ENCODE data around the gene DPF3. TPM values are rescaled to one million over a fixed set of nuclear protein-coding genes. Genes with fewer than 3 reads are reported as not detected.

Gene DPF3
- total and polyA plus RNA-seq, 5 donors from 2014 or later, result 0.11 to 2.0 (median 0.49) TPM; not detected in 1

DNA sequence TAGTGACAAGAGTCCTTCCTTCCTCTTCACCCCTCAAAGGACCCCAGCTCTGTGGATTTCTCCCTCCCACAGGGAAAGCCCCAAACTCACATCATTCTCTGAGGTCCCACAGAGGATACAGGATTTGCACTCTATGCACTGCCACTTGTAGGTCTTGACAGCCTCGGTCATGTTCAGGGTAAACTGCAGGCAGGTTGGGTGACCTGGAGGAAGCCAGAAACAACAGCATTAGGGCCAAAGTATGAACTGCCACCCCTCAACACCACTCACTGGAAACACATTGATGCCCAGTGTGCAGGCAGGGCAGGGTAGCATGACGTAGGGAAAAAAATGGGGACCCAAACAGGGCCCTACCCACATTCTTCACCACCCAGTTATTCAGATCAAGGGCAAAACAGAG lies 264.4 kb downstream of the DPF3 start:
- DNase-seq, result no peak
- H3K27me3 Mint-ChIP-seq, result peaks cover 9% of the 10 kb centered on the region
- H3K9me3 ChIP-seq (ENCODE audit: control insufficient read depth in 2 of 2, low read length in 2 of 2), result peaks cover 0 to 3% of the 10 kb centered on the region in 2 experiments
- no peak overlapping the region for H3K27ac ChIP-seq (ENCODE audit: insufficient read depth, low read length, poor library complexity, severe bottlenecking)
- peaks cover 0 to 13% (median 1%) of the 10 kb centered on the region in 7 donors for H3K9me3 Mint-ChIP-seq
- no peak overlapping the region for H3K4me3 ChIP-seq (ENCODE audit: low read depth, low read length)
- ATAC-seq (ENCODE audit: low read depth in 2 of 2), result no peak
- no peak overlapping the region for H3K27ac Mint-ChIP-seq
- H3K4me1 Mint-ChIP-seq, result peaks cover 0 to 4% (median 0%) of the 10 kb centered on the region in 4 donors
- H3K36me3 ChIP-seq (ENCODE audit: control insufficient read depth, insufficient read depth, low read length), result no peaks in the 10 kb centered on the region
- H3K36me3 Mint-ChIP-seq, result no peaks in the 10 kb centered on the region
- H3K4me3 Mint-ChIP-seq, result no peak overlapping the region
- no peaks in the 10 kb centered on the region for H3K4me1 ChIP-seq (ENCODE audit: control insufficient read depth, insufficient read depth, low read length, poor library complexity, severe bottlenecking)
- peaks cover 18% of the 10 kb centered on the region for H3K27me3 ChIP-seq (ENCODE audit: control insufficient read depth, insufficient read depth, low read length)

- no peak overlapping the region for H3K4me3 ChIP-seq (ENCODE audit: low read depth, low read length)
- no peaks in the 10 kb centered on the region for H3K36me3 ChIP-seq (ENCODE audit: control insufficient read depth, insufficient read depth, low read length)
- Mint-ChIP-seq H3K4me3 (no peak overlapping the region), H3K27me3 (peaks cover 10% of the 10 kb centered on the region), H3K4me1 (peaks cover 0 to under 1% (median 0%) of the 10 kb centered on the region in 4 donors), H3K27ac (no peak overlapping the region), H3K36me3 (no peaks in the 10 kb centered on the region), H3K9me3 (peaks cover 0 to 13% (median 1%) of the 10 kb centered on the region in 7 donors)
- no peak overlapping the region for H3K27ac ChIP-seq (ENCODE audit: insufficient read depth, low read length, poor library complexity, severe bottlenecking)
- H3K4me1 ChIP-seq (ENCODE audit: control insufficient read depth, insufficient read depth, low read length, poor library complexity, severe bottlenecking), result no peaks in the 10 kb centered on the region
- H3K9me3 ChIP-seq (ENCODE audit: control insufficient read depth in 2 of 2, low read length in 2 of 2), result peaks cover 0 to 3% of the 10 kb centered on the region in 2 experiments
- DNase-seq (no peak), ATAC-seq (ENCODE audit: low read depth in 2 of 2) (no peak)
- peaks cover 6% of the 10 kb centered on the region for H3K27me3 ChIP-seq (ENCODE audit: control insufficient read depth, insufficient read depth, low read length)
Measured at GRCh38 chr14:72625689-72626088, 268.2 kb downstream of the DPF3 start.

GRCh38 chr14:72621387-72622065 lies 272.4 kb downstream of the DPF3 start:
- Mint-ChIP-seq H3K9me3 (peaks cover 0 to 3% (median 1%) of the 10 kb centered on the region in 7 donors), H3K27me3 (peaks cover 10% of the 10 kb centered on the region), H3K36me3 (no peaks in the 10 kb centered on the region), H3K27ac (no peak overlapping the region), H3K4me3 (no peak overlapping the region), H3K4me1 (peaks cover 0 to 3% (median 1%) of the 10 kb centered on the region in 4 donors)
- H3K27me3 ChIP-seq (ENCODE audit: control insufficient read depth, insufficient read depth, low read length), result peaks cover 2% of the 10 kb centered on the region
- ATAC-seq (ENCODE audit: low read depth in 2 of 2) (no peak), DNase-seq (no peak)
- H3K27ac ChIP-seq (ENCODE audit: insufficient read depth, low read length, poor library complexity, severe bottlenecking), result no peak overlapping the region
- no peak overlapping the region for H3K4me3 ChIP-seq (ENCODE audit: low read depth, low read length)
- no peaks in the 10 kb centered on the region for H3K4me1 ChIP-seq (ENCODE audit: control insufficient read depth, insufficient read depth, low read length, poor library complexity, severe bottlenecking)
- H3K36me3 ChIP-seq (ENCODE audit: control insufficient read depth, insufficient read depth, low read length), result no peaks in the 10 kb centered on the region
- no peaks in the 10 kb centered on the region for H3K9me3 ChIP-seq (ENCODE audit: control insufficient read depth in 2 of 2, low read length in 2 of 2)

DNA sequence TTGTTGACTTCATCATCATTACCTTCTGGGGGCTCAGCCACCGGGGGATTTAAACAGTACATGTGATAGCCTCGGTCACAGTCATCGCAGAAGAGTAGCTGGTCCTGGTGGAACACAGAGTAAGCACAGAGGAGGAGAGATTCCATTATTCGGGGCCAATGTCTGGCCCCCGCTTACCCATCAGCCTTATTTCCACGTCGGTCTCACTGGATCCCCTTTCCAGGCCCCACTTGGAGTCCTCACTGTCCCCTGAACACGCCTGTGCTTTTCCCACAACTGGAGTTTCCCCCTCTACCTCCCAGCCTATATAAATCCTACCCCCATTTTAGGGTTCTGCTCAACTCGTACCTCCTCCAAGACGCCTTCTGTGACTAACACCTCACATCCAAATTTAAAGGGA lies 274.0 kb downstream of the DPF3 start:
- peaks cover 0 to 3% (median 1%) of the 10 kb centered on the region in 4 donors for H3K4me1 Mint-ChIP-seq
- ATAC-seq (ENCODE audit: low read depth in 2 of 2), result no peak
- H3K9me3 Mint-ChIP-seq, result peaks cover 0 to 3% (median 0%) of the 10 kb centered on the region in 7 donors

GRCh38 chr14:72619111-72619571 lies 274.8 kb downstream of the DPF3 start:
- no peak for DNase-seq
- Mint-ChIP-seq H3K27me3 (peaks cover 13% of the 10 kb centered on the region), H3K4me3 (no peak overlapping the region)

More for the DNA sequence above, 274.0 kb downstream of the DPF3 start:
- no peak overlapping the region for H3K27ac Mint-ChIP-seq
- no peaks in the 10 kb centered on the region for H3K36me3 Mint-ChIP-seq
- no peak for DNase-seq
- Histone ChIP-seq H3K36me3 (ENCODE audit: control insufficient read depth, insufficient read depth, low read length) (no peaks in the 10 kb centered on the region), H3K27me3 (ENCODE audit: control insufficient read depth, insufficient read depth, low read length) (peaks cover 2% of the 10 kb centered on the region), H3K4me1 (ENCODE audit: control insufficient read depth, insufficient read depth, low read length, poor library complexity, severe bottlenecking) (no peaks in the 10 kb centered on the region), H3K9me3 (ENCODE audit: control insufficient read depth in 2 of 2, low read length in 2 of 2) (no peaks in the 10 kb centered on the region), H3K4me3 (ENCODE audit: low read depth, low read length) (no peak overlapping the region), H3K27ac (ENCODE audit: insufficient read depth, low read length, poor library complexity, severe bottlenecking) (no peak overlapping the region)
- H3K4me3 Mint-ChIP-seq, result no peak overlapping the region
- H3K27me3 Mint-ChIP-seq, result peaks cover 10% of the 10 kb centered on the region

GRCh38 chr14:72618424-72618823 lies 275.5 kb downstream of the DPF3 start:
- peaks cover 0 to 1% (median 0%) of the 10 kb centered on the region in 7 donors for H3K9me3 Mint-ChIP-seq
- H3K4me3 ChIP-seq (ENCODE audit: low read depth, low read length), result no peak overlapping the region
- no peaks in the 10 kb centered on the region for H3K4me1 ChIP-seq (ENCODE audit: control insufficient read depth, insufficient read depth, low read length, poor library complexity, severe bottlenecking)
- H3K27me3 Mint-ChIP-seq, result peaks cover 17% of the 10 kb centered on the region
- no peak overlapping the region for H3K27ac ChIP-seq (ENCODE audit: insufficient read depth, low read length, poor library complexity, severe bottlenecking)
- H3K9me3 ChIP-seq (ENCODE audit: control insufficient read depth in 2 of 2, low read length in 2 of 2), result no peaks in the 10 kb centered on the region
- peaks cover 2% of the 10 kb centered on the region for H3K27me3 ChIP-seq (ENCODE audit: control insufficient read depth, insufficient read depth, low read length)
- DNase-seq (no peak), ATAC-seq (ENCODE audit: low read depth in 2 of 2) (no peak)
- no peak overlapping the region for H3K27ac Mint-ChIP-seq
- no peak overlapping the region for H3K4me3 Mint-ChIP-seq
- peaks cover 0 to 3% (median 1%) of the 10 kb centered on the region in 4 donors for H3K4me1 Mint-ChIP-seq
- no peaks in the 10 kb centered on the region for H3K36me3 Mint-ChIP-seq
- H3K36me3 ChIP-seq (ENCODE audit: control insufficient read depth, insufficient read depth, low read length), result no peaks in the 10 kb centered on the region

More at GRCh38 chr14:72619111-72619571, 274.8 kb downstream of the DPF3 start:
- Mint-ChIP-seq H3K4me1 (peaks cover 0 to 3% (median 1%) of the 10 kb centered on the region in 4 donors), H3K36me3 (no peaks in the 10 kb centered on the region), H3K27ac (no peak overlapping the region), H3K9me3 (peaks cover 0 to 1% (median 0%) of the 10 kb centered on the region in 7 donors)
- Histone ChIP-seq H3K27ac (ENCODE audit: insufficient read depth, low read length, poor library complexity, severe bottlenecking) (no peak overlapping the region), H3K4me1 (ENCODE audit: control insufficient read depth, insufficient read depth, low read length, poor library complexity, severe bottlenecking) (no peaks in the 10 kb centered on the region), H3K27me3 (ENCODE audit: control insufficient read depth, insufficient read depth, low read length) (peaks cover 2% of the 10 kb centered on the region), H3K9me3 (ENCODE audit: control insufficient read depth in 2 of 2, low read length in 2 of 2) (no peaks in the 10 kb centered on the region), H3K4me3 (ENCODE audit: low read depth, low read length) (no peak overlapping the region), H3K36me3 (ENCODE audit: control insufficient read depth, insufficient read depth, low read length) (no peaks in the 10 kb centered on the region)
- ATAC-seq (ENCODE audit: low read depth in 2 of 2), result no peak

DNA sequence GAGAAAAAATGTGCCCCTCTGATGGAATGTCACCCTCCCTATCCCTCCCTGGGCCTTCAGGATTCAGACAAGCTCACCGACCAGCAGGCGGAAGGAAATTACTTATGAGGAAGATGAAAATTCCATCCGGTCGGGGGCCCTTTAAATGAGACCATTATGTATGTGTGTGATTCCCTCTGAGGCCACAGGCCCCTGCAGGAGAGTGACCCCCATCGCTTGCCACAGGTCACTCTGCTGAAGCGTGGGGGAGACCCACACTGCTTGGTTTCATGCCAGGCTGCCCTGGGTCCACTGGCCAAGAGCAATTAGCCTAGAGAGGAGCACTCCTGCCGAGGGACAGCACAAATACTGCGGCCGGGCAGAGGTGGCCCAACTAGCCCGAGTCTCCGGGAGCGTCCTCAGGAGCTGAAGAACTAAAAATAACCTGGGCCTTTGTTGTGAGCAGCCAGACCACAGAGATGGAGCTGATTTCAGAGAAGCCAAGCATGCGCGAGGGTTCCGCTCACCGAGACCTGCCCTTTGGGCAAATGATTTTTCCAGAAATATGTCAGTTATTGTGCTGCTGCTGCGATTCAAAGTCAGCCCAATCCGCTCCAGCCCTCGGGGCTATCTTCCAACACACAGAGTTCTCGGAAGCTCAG lies 276.4 kb downstream of the DPF3 start:
- no peak for DNase-seq
- Mint-ChIP-seq H3K27me3 (peaks cover 14% of the 10 kb centered on the region), H3K27ac (no peak overlapping the region), H3K9me3 (peaks cover 0 to 1% (median 0%) of the 10 kb centered on the region in 7 donors), H3K4me3 (no peak overlapping the region), H3K36me3 (no peaks in the 10 kb centered on the region), H3K4me1 (peaks cover 0 to 3% (median 1%) of the 10 kb centered on the region in 4 donors)
- Histone ChIP-seq H3K4me3 (ENCODE audit: low read depth, low read length) (no peak overlapping the region), H3K36me3 (ENCODE audit: control insufficient read depth, insufficient read depth, low read length) (no peaks in the 10 kb centered on the region), H3K9me3 (ENCODE audit: control insufficient read depth in 2 of 2, low read length in 2 of 2) (no peaks in the 10 kb centered on the region), H3K4me1 (ENCODE audit: control insufficient read depth, insufficient read depth, low read length, poor library complexity, severe bottlenecking) (no peaks in the 10 kb centered on the region), H3K27me3 (ENCODE audit: control insufficient read depth, insufficient read depth, low read length) (peaks cover 2% of the 10 kb centered on the region), H3K27ac (ENCODE audit: insufficient read depth, low read length, poor library complexity, severe bottlenecking) (no peak overlapping the region)
- no peak for ATAC-seq (ENCODE audit: low read depth in 2 of 2)

Data from CD4-positive, CD25-positive, alpha-beta regulatory T cell (primary cell).